SK-N-SH (cell line): ENCODE results near the gene NRP2. TPM values are rescaled to one million over a fixed set of nuclear protein-coding genes. Genes with fewer than 3 reads are reported as not detected.

Experiments used
- CTCF ChIA-PET: fragments of 300-600, 350-600 bp; formaldehyde crosslinking; extraction: SDS; loops from one replicate; lab custom pipeline; 2021; lab: Yijun Ruan, JAX
- POLR2A ChIA-PET: fragments of 350-600 bp; sonication (Branson Sonifier 250); formaldehyde crosslinking; extraction: SDS; loops from one replicate; lab custom pipeline; 2020; ENCODE audit warnings: antibody characterized with exemption, inconsistent platforms; lab: Yijun Ruan, JAX
- DNase-seq: peaks from one replicate; pipeline ENCODE4 v3.0.0; 2012
- H2AFZ ChIP-seq: fragments of 200-600 bp; sonication (generic); 2 replicates; pipeline ENCODE4 v1.8.1; 2016; ENCODE audit warnings: antibody characterized with exemption, mild to moderate bottlenecking, low read depth
- H3F3A ChIP-seq: fragments of 200-600 bp; sonication (generic); replicated peaks from 2 replicates; pipeline ENCODE3; 2016; ENCODE audit warnings: antibody characterized with exemption, mild to moderate bottlenecking; ENCODE audit not compliant: insufficient read depth
- H3K27ac ChIP-seq, 2 experiments: fragments of 200-500 bp in 1 of 2; fragments of 200-600 bp in 1 of 2; sonication (Bioruptor generic) in 1 of 2; sonication (generic), shearing (Covaris generic) in 1 of 2; 2 replicates each; pipeline versions ENCODE4 v1.5.1 to v1.6.1; 2014 to 2016; ENCODE audit warnings: low read depth in 2 of 2, inconsistent platforms in 1 of 2, low read length in 1 of 2, mild to moderate bottlenecking in 1 of 2, mixed read lengths in 1 of 2
- H3K27me3 ChIP-seq: fragments of 200-600 bp; sonication (generic), shearing (Covaris generic); 2 replicates; pipeline ENCODE4 v1.6.1; 2016; ENCODE audit warnings: mixed run types; ENCODE audit not compliant: insufficient read depth
- H3K36me3 ChIP-seq, 2 experiments: fragments of 200-500 bp in 1 of 2; fragments of 200-600 bp in 1 of 2; sonication (Bioruptor generic) in 1 of 2; sonication (generic) in 1 of 2; replicated peaks in 1 of 2; 2 replicates each; pipeline versions ENCODE3 to v1.5.1; 2014 to 2016; ENCODE audit warnings: low read length in 1 of 2, mild to moderate bottlenecking in 1 of 2; ENCODE audit not compliant: insufficient read depth in 2 of 2, control insufficient read depth in 1 of 2
- H3K4me1 ChIP-seq, 2 experiments: fragments of 200-500 bp in 1 of 2; fragments of 200-600 bp in 1 of 2; sonication (Bioruptor generic) in 1 of 2; sonication (generic), shearing (Covaris generic) in 1 of 2; 2 replicates each; pipeline versions ENCODE4 v1.5.1 to v1.6.1; 2014 to 2016; ENCODE audit warnings: low read depth in 1 of 2, low read length in 1 of 2, mixed run types in 1 of 2; ENCODE audit not compliant: insufficient read depth in 2 of 2, control insufficient read depth in 1 of 2
- H3K4me2 ChIP-seq: fragments of 200-600 bp; sonication (generic), shearing (Covaris generic); 2 replicates; pipeline ENCODE4 v1.6.1; 2017; ENCODE audit warnings: mixed run types
- H3K4me3 ChIP-seq, 2 experiments: fragments of 200-500 bp in 1 of 2; fragments of 200-600 bp in 1 of 2; sonication (Bioruptor generic) in 1 of 2; sonication (generic), shearing (Covaris generic) in 1 of 2; 2 replicates each; pipeline versions ENCODE4 v1.5.1 to v1.8.1; 2014 to 2016; ENCODE audit warnings: low read depth in 2 of 2, inconsistent platforms in 1 of 2, low read length in 1 of 2, mild to moderate bottlenecking in 1 of 2, mixed read lengths in 1 of 2, moderate library complexity in 1 of 2
- H3K79me2 ChIP-seq: fragments of 200-600 bp; sonication (generic); 2 replicates; pipeline ENCODE4 v1.8.1; 2017; ENCODE audit warnings: mild to moderate bottlenecking; ENCODE audit not compliant: insufficient read depth
- H3K9ac ChIP-seq: fragments of 200-600 bp; sonication (generic); 2 replicates; pipeline ENCODE4 v1.6.1; 2017; ENCODE audit warnings: mixed run types
- H3K9me2 ChIP-seq: fragments of 200-600 bp; sonication (generic); 2 replicates; pipeline ENCODE4 v1.6.1; 2017; ENCODE audit warnings: mixed run types
- H3K9me3 ChIP-seq: fragments of 200-600 bp; sonication (generic); 2 replicates; pipeline ENCODE4 v1.6.1; 2017; ENCODE audit warnings: mixed run types, mild to moderate bottlenecking, moderate library complexity
- H4K20me1 ChIP-seq: fragments of 200-600 bp; sonication (generic); 2 replicates; pipeline ENCODE4 v1.6.1; 2017; ENCODE audit warnings: mild to moderate bottlenecking, mixed run types; ENCODE audit not compliant: insufficient read depth
- CTCF ChIP-seq: fragments of 200-600 bp; sonication (generic); IDR thresholded peaks from 2 replicates; pipeline ENCODE4 v1.6.1; 2017; ENCODE audit warnings: antibody characterized with exemption, mild to moderate bottlenecking, moderate library complexity
- ELF1 ChIP-seq: IDR thresholded peaks from 2 replicates; pipeline ENCODE4 v1.4.0; 2012
- EP300 ChIP-seq, 2 experiments: IDR thresholded peaks; 2 replicates each; pipeline versions ENCODE4 v1.4.0 to v1.6.1; 2012; ENCODE audit warnings: borderline replicate concordance in 1 of 2, low read depth in 1 of 2, low read length in 1 of 2
- FOXM1 ChIP-seq: IDR thresholded peaks from 2 replicates; pipeline ENCODE4 v1.4.0; 2012; ENCODE audit warnings: low read depth, mild to moderate bottlenecking
- GABPA ChIP-seq: IDR thresholded peaks from 2 replicates; pipeline ENCODE4 v1.4.0; 2012; ENCODE audit warnings: low read depth, mild to moderate bottlenecking
- GATA2 ChIP-seq: sonication (generic); formaldehyde crosslinking; IDR thresholded peaks from 2 replicates; pipeline ENCODE4 v1.5.0; 2020; ENCODE audit warnings: mild to moderate bottlenecking, missing genetic modification reagents
- MEF2A ChIP-seq: IDR thresholded peaks from 2 replicates; pipeline ENCODE4 v1.4.0; 2012; ENCODE audit warnings: low read depth, borderline replicate concordance
- NFIC ChIP-seq: IDR thresholded peaks from 2 replicates; pipeline ENCODE4 v1.4.0; 2012; ENCODE audit warnings: borderline replicate concordance
- PBX3 ChIP-seq: IDR thresholded peaks from 2 replicates; pipeline ENCODE4; 2012
- POLR2AphosphoS5 ChIP-seq: IDR thresholded peaks from 2 replicates; pipeline ENCODE4 v1.6.1; 2012; ENCODE audit warnings: low read depth, low read length
- RCOR1 ChIP-seq: fragments of 150-350 bp; IDR thresholded peaks from 2 replicates; pipeline ENCODE4 v1.6.1; 2017; ENCODE audit warnings: antibody characterized with exemption, low read length
- REST ChIP-seq: IDR thresholded peaks from 2 replicates; pipeline ENCODE4 v1.6.1; 2012; ENCODE audit warnings: mild to moderate bottlenecking, low read depth, low read length, moderate library complexity
- SIN3A ChIP-seq: IDR thresholded peaks from 2 replicates; pipeline ENCODE4 v1.6.1; 2012; ENCODE audit warnings: low read depth, mild to moderate bottlenecking, low read length, moderate library complexity, borderline replicate concordance
- TCF12 ChIP-seq: IDR thresholded peaks from 2 replicates; pipeline ENCODE4 v1.4.0; 2012
- TEAD4 ChIP-seq: IDR thresholded peaks from 2 replicates; pipeline ENCODE4 v1.4.0; 2012; ENCODE audit warnings: mild to moderate bottlenecking, borderline replicate concordance; ENCODE audit not compliant: insufficient read depth
- USF2 ChIP-seq: fragments of 150-350 bp; IDR thresholded peaks from 2 replicates; pipeline ENCODE4 v1.6.1; 2017; ENCODE audit warnings: antibody characterized with exemption, low read length, low read depth, borderline replicate concordance
- YY1 ChIP-seq: IDR thresholded peaks from 2 replicates; pipeline ENCODE4 v1.4.0; 2012; ENCODE audit warnings: low read depth, mild to moderate bottlenecking
- ZBTB33 ChIP-seq: IDR thresholded peaks from 2 replicates; pipeline ENCODE4 v1.4.0; 2012; ENCODE audit warnings: low read depth, borderline replicate concordance
- WGBS: methylation state at CpG from one replicate; pipeline ENCODE4 v1.1.6; 2017; ENCODE audit warnings: low lambda C conversion rate; 5-methylcytosine and 5-hydroxymethylcytosine counted together
- polyA plus RNA-seq, 3 experiments: library from polyadenylated mRNA; depleted of rRNA; stranded (reverse); fragments of >200 nt; gene quantifications; 2 replicates each; pipeline ENCODE4 v1.2.3, GENCODE V29; 2012

Gene NRP2
- polyA plus RNA-seq, 1 of the 3 experiments (the other 2 are of a cell fraction) = 68.8 TPM

GRCh38 chr2:205689820-205690219, 7.5 kb downstream of the NRP2 start:
- H3K79me2 ChIP-seq = peaks cover 94% of the 10 kb centered on the region
- CTCF ChIA-PET = interaction anchor here (0.8 to 0.9 kb wide), 2 partner anchors 11 to 236 kb away, joined by 3 to 4 read pairs; no protein-coding TSS in a partner anchor
- WGBS = 98% methylated on average over 9 of the region's 9 CpGs

GRCh38 chr2:205692104-205692503, 9.8 kb downstream of the NRP2 start:
- Histone ChIP-seq H3K9ac (peak overlapping the region; percentile 10; the same call in 1 of the 2 replicates), H3K9me3 (no peaks in the 10 kb centered on the region), H3K4me3 (no peak overlapping the region), H3K27ac (peak overlapping the region; percentile 50 to 53; a peak in 3 of 4 replicates), H3K27me3 (no peaks in the 10 kb centered on the region), H3K79me2 (peaks cover 90% of the 10 kb centered on the region), H4K20me1 (no peaks in the 10 kb centered on the region), H3K4me1 (peaks cover 15 to 45% of the 10 kb centered on the region in 2 experiments), H3K36me3 (peaks cover 0 to 3% of the 10 kb centered on the region in 2 experiments), H3K9me2 (no peaks in the 10 kb centered on the region), H2AFZ (no peak overlapping the region), H3K4me2 (0 out of 2 replicates have a peak overlapping the region, but pooled peaks have one; percentile 7), H3F3A (peaks cover 29% of the 10 kb centered on the region)
- DNase-seq = no peak
- TF ChIP-seq CTCF = no peak
- TF ChIP-seq YY1 = no peak
- TF ChIP-seq REST = 0 out of 2 replicates have a peak, but pooled peaks have one; percentile 24
- TF ChIP-seq MEF2A = no peak
- no peak for TF ChIP-seq USF2
- no peak for TF ChIP-seq ZBTB33
- peak; percentile 81 for TF ChIP-seq PBX3
- 0 out of 2 replicates have a peak, but pooled peaks have one; percentile 57 for TF ChIP-seq TEAD4
- TF ChIP-seq SIN3A = peak; percentile 23; the same call in 1 of the 2 replicates
- TF ChIP-seq NFIC = peak; percentile 27; the same call in 1 of the 2 replicates
- TF ChIP-seq TCF12 = peak; percentile 43; the same call in 1 of the 2 replicates
- no peak for TF ChIP-seq ELF1
- TF ChIP-seq FOXM1 = peak; percentile 63; the same call in 1 of the 2 replicates
- 0 out of 2 replicates have a peak, but pooled peaks have one; percentile 32 for TF ChIP-seq POLR2AphosphoS5
- no peak for TF ChIP-seq GATA2
- no peak for TF ChIP-seq GABPA
- peak in 1 of 2 experiments; percentile 56; a peak in 1 of 4 replicates for TF ChIP-seq EP300 (IDR thresholded peaks at IDR 0.05; ENCODE audit: borderline replicate concordance in 1 of 2, low read depth in 1 of 2, low read length in 1 of 2)
- 89% methylated on average over 3 of the region's 3 CpGs for WGBS
- ChIA-PET CTCF (no interaction called here), POLR2A (no interaction called here)

More at GRCh38 chr2:205689820-205690219, 7.5 kb downstream of the NRP2 start:
- Histone ChIP-seq H3K27ac (no peak overlapping the region), H3K4me1 (peaks cover 28 to 35% of the 10 kb centered on the region in 2 experiments), H3K4me3 (no peak overlapping the region), H3K9me2 (no peaks in the 10 kb centered on the region), H3F3A (peaks cover 14% of the 10 kb centered on the region), H3K4me2 (no peak overlapping the region), H3K36me3 (peaks cover 0 to 3% of the 10 kb centered on the region in 2 experiments), H3K9me3 (no peaks in the 10 kb centered on the region), H3K9ac (no peak overlapping the region), H4K20me1 (no peaks in the 10 kb centered on the region), H2AFZ (no peak overlapping the region), H3K27me3 (no peaks in the 10 kb centered on the region)
- no peak for TF ChIP-seq RCOR1
- no peak for DNase-seq
- POLR2A ChIA-PET = no interaction called here
